ENCODE data around the gene SPRED2. TPM values are rescaled to one million over a fixed set of nuclear protein-coding genes. Genes with fewer than 3 reads are reported as not detected.

SPRED2 gene
- total RNA-seq, 1 donor from 2014 or later: 9.4 TPM

DNA sequence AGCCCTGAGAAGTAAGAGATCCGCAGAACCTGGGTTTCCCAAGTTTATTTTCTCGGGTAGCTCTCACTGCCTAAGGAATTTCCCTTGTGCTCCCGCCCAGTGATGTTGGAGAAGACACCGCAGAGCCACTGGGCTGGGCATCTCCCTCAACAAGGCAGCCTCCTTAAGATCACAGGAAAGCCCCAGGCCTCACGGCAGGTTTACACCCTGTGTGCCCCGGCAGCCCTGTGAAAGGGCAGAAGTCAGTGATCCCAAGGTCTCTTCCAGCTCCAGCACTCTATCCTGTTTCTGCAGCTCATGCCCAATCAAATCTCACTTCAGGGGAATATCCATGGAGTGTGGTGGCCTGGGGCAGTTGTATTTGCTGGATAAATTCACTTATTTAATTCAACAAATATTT is 138.3 kb downstream of the SPRED2 start:
- H3K4me1 Mint-ChIP-seq (ENCODE audit: low read depth): peaks cover 14% of the 10 kb centered on the region
- intact Hi-C loops (cut with micrococcal nuclease): no loop called here

DNA sequence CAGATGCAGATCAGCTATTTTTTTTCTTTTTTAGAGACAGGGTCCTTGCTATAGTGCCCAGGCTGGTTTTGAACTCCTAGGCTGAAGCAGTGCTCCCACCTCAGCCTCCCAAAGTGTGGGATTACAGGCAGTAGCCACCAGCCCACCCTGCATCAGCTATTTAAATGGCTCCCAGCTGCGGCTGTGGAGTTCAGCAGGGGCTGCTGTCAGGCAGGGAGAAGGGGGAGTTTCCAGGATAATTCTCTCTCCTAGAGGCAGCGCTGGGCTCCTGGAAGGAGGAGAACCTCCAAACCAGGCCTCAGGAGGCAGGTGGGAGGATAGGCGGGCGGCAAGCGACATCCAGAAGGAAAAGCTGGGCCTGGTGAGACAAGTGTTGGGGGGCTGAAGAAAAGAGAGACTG is 139.0 kb downstream of the SPRED2 start:
- H3K9me3 Mint-ChIP-seq: no peaks in the 10 kb centered on the region
- no peaks in the 10 kb centered on the region for H3K36me3 Mint-ChIP-seq (ENCODE audit: low read depth)
- peaks cover 36% of the 10 kb centered on the region for H3K27me3 Mint-ChIP-seq (ENCODE audit: insufficient read depth)
- H3K4me3 Mint-ChIP-seq: no peak overlapping the region
- H3K27ac Mint-ChIP-seq: no peak overlapping the region
- peaks cover 12% of the 10 kb centered on the region for H3K4me1 Mint-ChIP-seq (ENCODE audit: low read depth)
- DNase-seq (ENCODE audit: low spot score): no peak
- intact Hi-C loops (cut with micrococcal nuclease): no loop called here

More for the DNA sequence above, 138.3 kb downstream of the SPRED2 start:
- Mint-ChIP-seq H3K36me3 (ENCODE audit: low read depth) (no peaks in the 10 kb centered on the region), H3K27ac (no peak overlapping the region), H3K4me3 (no peak overlapping the region), H3K27me3 (ENCODE audit: insufficient read depth) (peaks cover 36% of the 10 kb centered on the region), H3K9me3 (no peaks in the 10 kb centered on the region)
- no peak for DNase-seq (ENCODE audit: low spot score)

DNA sequence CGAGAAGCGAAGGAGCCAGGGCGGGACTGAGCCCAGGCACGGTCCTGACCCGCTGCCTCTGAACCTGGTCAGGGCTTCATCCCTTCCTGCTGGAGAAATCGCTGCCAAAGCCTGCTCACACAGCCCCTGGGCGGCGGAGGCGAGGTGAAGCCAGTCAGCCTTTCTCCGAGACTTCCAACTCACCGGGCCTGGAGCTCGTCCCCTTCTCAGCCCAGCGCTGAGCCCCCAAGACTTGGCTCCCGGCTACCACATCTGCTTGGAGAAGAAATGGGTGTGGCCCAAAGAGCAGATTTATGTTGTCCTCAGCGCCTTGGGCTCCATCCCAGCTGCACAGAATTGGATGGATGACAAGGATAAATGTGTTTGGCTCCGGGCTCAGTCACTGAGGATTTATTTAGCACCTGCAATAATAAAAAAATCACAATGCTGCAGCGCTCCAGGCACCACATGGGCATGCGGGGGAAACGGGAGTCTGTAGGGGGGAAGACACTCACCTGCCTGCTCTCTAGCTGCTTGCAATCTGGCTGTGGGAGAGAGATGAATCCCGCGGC is 139.9 kb downstream of the SPRED2 start:
- no peak overlapping the region for H3K27ac Mint-ChIP-seq
- peaks cover 31% of the 10 kb centered on the region for H3K27me3 Mint-ChIP-seq (ENCODE audit: insufficient read depth)
- H3K36me3 Mint-ChIP-seq (ENCODE audit: low read depth): no peaks in the 10 kb centered on the region
- H3K9me3 Mint-ChIP-seq: no peaks in the 10 kb centered on the region
- no peak for DNase-seq (ENCODE audit: low spot score)
- intact Hi-C loops (cut with micrococcal nuclease): no loop called here
- no peak overlapping the region for H3K4me3 Mint-ChIP-seq
- H3K4me1 Mint-ChIP-seq (ENCODE audit: low read depth): peaks cover 8% of the 10 kb centered on the region

DNA sequence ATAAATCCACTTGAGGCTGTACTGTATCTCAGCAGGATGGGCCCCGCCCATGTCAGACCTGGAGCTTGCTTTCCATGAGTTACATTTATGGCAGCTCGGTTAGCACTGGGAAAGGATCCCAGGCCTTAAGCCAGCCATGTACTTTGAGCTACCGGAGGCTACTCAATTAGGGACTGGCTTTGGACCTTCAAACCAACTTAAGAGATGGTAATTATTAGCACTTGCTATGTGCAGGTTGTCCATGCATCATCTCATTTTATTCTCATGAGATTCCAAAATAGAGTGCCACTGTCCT is 140.3 kb downstream of the SPRED2 start:
- H3K36me3 Mint-ChIP-seq (ENCODE audit: low read depth): no peaks in the 10 kb centered on the region
- no peak overlapping the region for H3K4me3 Mint-ChIP-seq
- peaks cover 7% of the 10 kb centered on the region for H3K4me1 Mint-ChIP-seq (ENCODE audit: low read depth)
- no peak for DNase-seq (ENCODE audit: low spot score)
- peaks cover 31% of the 10 kb centered on the region for H3K27me3 Mint-ChIP-seq (ENCODE audit: insufficient read depth)
- H3K9me3 Mint-ChIP-seq: no peaks in the 10 kb centered on the region
- H3K27ac Mint-ChIP-seq: no peak overlapping the region
- intact Hi-C loops (cut with micrococcal nuclease): no loop called here

DNA sequence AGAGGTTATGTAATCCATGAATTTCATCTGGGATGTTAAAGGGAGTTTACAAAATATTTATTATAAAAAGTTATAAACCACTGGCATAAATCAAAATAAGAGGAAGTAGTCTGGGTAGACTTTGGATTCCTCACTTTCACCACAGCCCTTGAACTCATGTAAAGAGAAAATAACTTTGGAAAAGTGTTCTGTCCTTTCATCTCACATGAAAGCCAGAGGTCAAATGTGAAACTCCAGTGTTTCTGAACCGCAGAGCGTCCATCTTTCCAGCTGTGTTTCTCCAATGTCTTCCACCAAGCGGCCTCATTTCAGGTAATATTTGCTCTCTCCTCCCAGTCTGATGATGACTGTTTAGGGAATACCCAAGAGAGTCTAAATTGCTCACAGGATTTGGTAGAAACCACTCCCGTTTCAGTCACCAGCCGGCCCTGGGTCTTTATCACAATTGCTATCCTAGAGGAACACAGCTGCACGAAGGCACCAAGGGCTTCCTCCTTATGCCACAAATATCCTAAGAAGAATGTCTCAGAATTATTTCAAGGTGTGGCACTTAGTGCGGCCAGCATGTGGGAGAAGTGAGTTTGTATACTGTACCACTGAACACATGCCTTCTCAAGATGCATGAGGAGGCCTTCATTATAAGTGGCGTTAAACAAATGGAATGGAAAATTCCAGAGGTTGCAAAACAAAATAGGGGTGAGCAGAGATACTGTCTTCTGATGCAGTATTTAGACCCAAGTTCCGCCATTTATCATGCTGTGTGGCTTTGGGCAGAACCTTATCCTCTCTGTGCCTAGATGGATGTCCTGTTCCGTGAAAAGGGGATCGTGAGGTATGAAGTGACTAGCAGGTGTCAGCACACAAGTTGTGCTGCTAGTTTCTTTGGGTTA is 140.9 kb downstream of the SPRED2 start:
- Mint-ChIP-seq H3K9me3 (no peaks in the 10 kb centered on the region), H3K27me3 (ENCODE audit: insufficient read depth) (peaks cover 35% of the 10 kb centered on the region), H3K36me3 (ENCODE audit: low read depth) (no peaks in the 10 kb centered on the region), H3K4me3 (no peak overlapping the region), H3K27ac (no peak overlapping the region), H3K4me1 (ENCODE audit: low read depth) (peaks cover 1% of the 10 kb centered on the region)
- intact Hi-C loops (cut with micrococcal nuclease): no loop called here
- no peak for DNase-seq (ENCODE audit: low spot score)

DNA sequence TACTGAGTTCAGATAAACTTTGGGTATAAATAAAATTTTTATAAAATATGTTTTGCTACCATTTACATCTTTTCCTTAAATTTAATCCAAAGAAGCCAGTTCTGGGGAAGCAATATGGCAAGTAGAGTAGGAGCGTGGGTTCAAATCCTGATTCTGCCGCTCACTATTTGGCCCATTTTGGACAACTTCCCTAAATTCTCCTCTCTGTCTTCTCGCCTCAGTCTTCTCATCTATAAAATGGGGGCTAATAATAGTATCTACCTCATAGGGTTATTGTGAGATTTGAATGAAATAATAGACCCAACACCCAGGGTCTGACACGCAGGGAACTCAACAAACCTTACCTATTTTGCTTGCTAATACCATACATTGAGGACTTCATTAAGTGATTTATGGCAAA is 145.0 kb downstream of the SPRED2 start:
- no peak for DNase-seq (ENCODE audit: low spot score)
- intact Hi-C loops (cut with micrococcal nuclease): no loop called here
- no peak overlapping the region for H3K4me3 Mint-ChIP-seq
- H3K27ac Mint-ChIP-seq: no peak overlapping the region
- H3K27me3 Mint-ChIP-seq (ENCODE audit: insufficient read depth): peaks cover 21% of the 10 kb centered on the region
- no peaks in the 10 kb centered on the region for H3K36me3 Mint-ChIP-seq (ENCODE audit: low read depth)
- H3K9me3 Mint-ChIP-seq: no peaks in the 10 kb centered on the region
- no peaks in the 10 kb centered on the region for H3K4me1 Mint-ChIP-seq (ENCODE audit: low read depth)

DNA sequence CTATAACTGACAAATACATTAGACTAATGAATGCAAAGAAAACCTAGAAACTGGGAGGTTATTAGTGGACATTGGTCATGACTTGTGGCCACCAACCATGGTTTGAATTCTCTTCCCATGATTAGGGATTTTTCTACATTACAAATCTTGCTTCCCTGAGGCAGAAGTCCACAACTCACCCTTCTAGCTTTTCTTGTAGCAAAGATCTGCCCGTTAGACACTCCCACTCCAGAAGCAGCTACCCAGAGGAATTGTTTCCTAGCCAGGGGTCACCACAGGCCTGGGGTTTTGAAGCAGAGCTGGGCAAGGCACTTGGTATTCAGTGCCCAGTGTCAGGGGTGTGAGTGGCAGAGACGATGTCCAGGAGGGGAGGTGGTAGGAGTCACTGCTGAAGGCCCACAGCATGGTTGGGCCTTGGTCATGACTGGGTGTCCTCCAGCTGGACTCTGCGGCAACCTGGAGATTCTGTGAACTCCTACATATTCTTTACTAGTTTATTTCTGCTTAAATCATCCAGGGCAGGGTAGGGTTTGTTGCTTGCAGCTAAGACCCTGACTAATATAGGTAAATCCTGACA is 149.8 kb downstream of the SPRED2 start:
- Mint-ChIP-seq H3K27ac (no peak overlapping the region), H3K4me1 (ENCODE audit: low read depth) (peaks cover 13% of the 10 kb centered on the region), H3K9me3 (no peaks in the 10 kb centered on the region), H3K4me3 (no peak overlapping the region), H3K36me3 (ENCODE audit: low read depth) (no peaks in the 10 kb centered on the region), H3K27me3 (ENCODE audit: insufficient read depth) (peaks cover 11% of the 10 kb centered on the region)
- no peak for DNase-seq (ENCODE audit: low spot score)
- intact Hi-C loops (cut with micrococcal nuclease): no loop called here

DNA sequence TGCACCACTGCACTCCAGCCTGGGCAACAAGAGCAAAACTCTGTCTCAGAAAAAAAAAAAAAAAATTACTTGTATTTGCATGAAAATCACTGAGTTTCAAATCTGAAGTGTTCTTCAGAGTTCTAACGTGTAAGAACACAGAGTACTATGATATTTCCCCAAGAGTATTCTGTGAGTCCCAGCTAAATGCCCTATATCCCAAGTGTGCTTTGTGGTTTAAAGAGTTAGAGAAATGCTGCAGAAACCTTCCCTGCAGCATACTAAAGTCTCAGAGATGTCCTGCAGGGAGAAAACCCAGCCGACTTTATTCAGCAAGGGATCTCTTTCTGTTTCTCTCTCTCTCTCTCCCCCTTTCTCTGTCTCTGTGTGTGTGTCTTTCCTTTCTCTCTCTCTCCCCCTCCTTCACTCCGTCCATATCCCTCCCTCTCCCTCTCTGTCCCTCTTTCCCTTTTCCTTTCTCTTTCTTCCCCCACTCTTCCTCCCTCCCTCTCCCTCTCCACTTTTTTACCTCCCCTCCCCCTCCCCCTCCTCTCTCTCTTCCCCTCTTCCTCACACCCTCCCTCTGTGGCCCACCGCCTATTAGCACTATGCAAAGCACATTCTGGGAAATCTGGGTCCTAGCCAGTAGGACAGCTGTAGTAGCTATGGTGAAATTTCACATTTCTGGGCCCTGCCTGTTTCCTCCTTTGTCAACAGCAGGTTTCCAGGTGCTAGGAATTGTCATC is 150.6 kb downstream of the SPRED2 start:
- H3K4me1 Mint-ChIP-seq (ENCODE audit: low read depth): peaks cover 13% of the 10 kb centered on the region
- H3K4me3 Mint-ChIP-seq: no peak overlapping the region
- H3K27ac Mint-ChIP-seq: no peak overlapping the region
- no peaks in the 10 kb centered on the region for H3K9me3 Mint-ChIP-seq
- intact Hi-C loops (cut with micrococcal nuclease): no loop called here
- H3K27me3 Mint-ChIP-seq (ENCODE audit: insufficient read depth): peaks cover 8% of the 10 kb centered on the region
- no peaks in the 10 kb centered on the region for H3K36me3 Mint-ChIP-seq (ENCODE audit: low read depth)
- DNase-seq (ENCODE audit: low spot score): no peak

DNA sequence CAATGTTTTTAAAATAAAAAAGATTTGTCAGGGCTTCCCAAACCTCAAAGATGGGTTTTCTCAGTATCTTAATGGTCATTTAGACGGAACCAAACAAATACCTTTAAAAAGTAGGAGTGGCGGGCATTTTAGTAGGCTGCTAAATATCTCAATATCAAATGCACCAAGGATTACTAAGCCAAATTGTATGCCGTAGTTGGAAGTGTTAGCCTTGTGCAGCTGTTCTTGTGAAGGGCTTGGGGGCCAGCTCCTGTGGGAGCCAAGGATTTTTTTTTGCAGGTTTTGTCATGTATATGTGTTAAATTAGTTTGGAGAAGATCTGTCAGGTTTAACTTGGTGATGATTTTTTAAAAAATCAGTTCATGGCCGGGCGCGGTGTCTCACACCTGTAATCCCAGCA is 152.6 kb downstream of the SPRED2 start:
- Mint-ChIP-seq H3K9me3 (no peaks in the 10 kb centered on the region), H3K4me3 (no peak overlapping the region), H3K27me3 (ENCODE audit: insufficient read depth) (peaks cover 3% of the 10 kb centered on the region), H3K4me1 (ENCODE audit: low read depth) (peaks cover 13% of the 10 kb centered on the region), H3K27ac (no peak overlapping the region), H3K36me3 (ENCODE audit: low read depth) (peaks cover 8% of the 10 kb centered on the region)
- DNase-seq (ENCODE audit: low spot score): no peak
- intact Hi-C loops (cut with micrococcal nuclease): no loop called here

DNA sequence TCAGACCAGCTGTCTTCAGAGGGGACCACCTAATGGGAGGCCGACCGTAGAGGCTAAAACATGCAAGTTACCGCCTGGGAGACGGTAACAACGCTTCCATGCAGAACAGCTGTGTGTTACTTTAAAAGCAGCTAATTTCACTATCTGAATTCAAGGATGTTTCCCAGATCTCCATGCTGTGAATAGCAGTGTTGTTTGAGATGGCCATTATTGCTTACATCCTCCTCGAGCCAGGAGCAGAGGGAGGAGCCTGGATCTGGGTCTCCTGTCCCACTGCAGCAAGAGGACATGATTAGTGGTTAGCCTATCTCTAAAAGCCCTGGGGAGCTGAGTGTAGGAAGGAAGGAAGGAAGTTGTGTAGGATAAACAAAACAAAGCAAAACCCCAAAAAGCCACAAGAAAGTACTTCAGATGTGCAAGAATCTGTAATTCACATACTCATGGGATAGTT is 153.8 kb downstream of the SPRED2 start:
- peaks cover 10% of the 10 kb centered on the region for H3K36me3 Mint-ChIP-seq (ENCODE audit: low read depth)
- DNase-seq (ENCODE audit: low spot score): no peak
- H3K27me3 Mint-ChIP-seq (ENCODE audit: insufficient read depth): no peaks in the 10 kb centered on the region
- H3K9me3 Mint-ChIP-seq: no peaks in the 10 kb centered on the region
- H3K4me1 Mint-ChIP-seq (ENCODE audit: low read depth): peaks cover 13% of the 10 kb centered on the region
- no peak overlapping the region for H3K4me3 Mint-ChIP-seq
- intact Hi-C loops (cut with micrococcal nuclease): no loop called here
- no peak overlapping the region for H3K27ac Mint-ChIP-seq

DNA sequence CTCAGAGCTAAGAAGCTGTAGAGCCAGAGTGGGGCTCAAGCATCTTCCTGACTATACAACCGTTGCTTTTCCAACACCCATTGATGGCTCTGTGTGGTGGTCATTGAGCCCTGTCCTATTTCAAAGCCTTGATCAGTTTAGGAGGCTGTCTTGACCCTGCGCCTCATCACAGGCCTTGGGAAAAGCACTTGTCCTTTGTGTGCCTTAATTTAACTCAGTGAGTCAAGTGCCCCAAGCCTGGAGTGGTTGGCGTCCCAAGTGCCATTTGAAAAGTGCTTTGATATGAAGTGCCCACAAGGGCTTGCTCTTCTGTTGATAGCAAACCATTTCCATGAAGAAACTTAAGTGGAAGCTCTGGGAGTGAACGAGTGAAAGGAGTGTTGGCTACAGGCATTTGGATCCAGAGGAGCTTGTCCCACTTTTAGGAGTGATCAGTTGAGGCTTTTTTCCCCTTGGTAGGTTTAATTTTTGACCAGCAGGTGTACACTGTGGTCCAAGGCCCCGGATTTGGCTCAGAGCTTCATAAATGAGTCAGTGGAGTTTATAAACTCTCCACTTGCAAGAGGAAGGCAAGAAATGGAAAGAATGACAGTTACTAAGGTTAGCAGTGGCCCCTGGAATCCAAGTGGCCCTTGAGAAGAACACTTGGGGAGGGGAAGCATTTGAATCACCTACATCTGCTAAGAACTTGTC is 154.5 kb downstream of the SPRED2 start:
- H3K27ac Mint-ChIP-seq: no peak overlapping the region
- intact Hi-C loops (cut with micrococcal nuclease): no loop called here
- H3K9me3 Mint-ChIP-seq: no peaks in the 10 kb centered on the region
- no peaks in the 10 kb centered on the region for H3K27me3 Mint-ChIP-seq (ENCODE audit: insufficient read depth)
- no peak overlapping the region for H3K4me3 Mint-ChIP-seq
- DNase-seq (ENCODE audit: low spot score): no peak
- H3K36me3 Mint-ChIP-seq (ENCODE audit: low read depth): peaks cover 10% of the 10 kb centered on the region
- H3K4me1 Mint-ChIP-seq (ENCODE audit: low read depth): peaks cover 13% of the 10 kb centered on the region

DNA sequence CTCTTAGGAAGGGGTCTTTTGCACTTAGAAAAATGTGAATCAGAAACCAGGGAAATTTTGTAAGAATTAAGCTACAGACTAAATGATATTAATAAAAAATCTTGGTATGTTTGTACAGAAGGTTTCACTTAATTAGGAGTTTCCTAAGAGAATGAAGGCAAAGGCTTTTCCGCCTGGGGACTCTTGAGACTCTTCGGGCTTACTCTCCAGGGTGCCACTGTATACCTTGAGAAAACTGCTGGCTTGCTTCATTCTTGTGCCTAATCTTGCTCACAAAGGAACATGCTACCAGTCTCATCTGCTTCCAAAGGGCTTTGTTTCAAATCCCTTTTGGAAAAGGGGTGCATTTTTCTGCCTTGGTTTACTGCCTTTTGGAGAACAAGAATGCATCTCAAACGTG is 155.3 kb downstream of the SPRED2 start:
- H3K9me3 Mint-ChIP-seq: no peaks in the 10 kb centered on the region
- no peak for DNase-seq (ENCODE audit: low spot score)
- peaks cover 13% of the 10 kb centered on the region for H3K4me1 Mint-ChIP-seq (ENCODE audit: low read depth)
- no peaks in the 10 kb centered on the region for H3K27me3 Mint-ChIP-seq (ENCODE audit: insufficient read depth)
- peaks cover 17% of the 10 kb centered on the region for H3K36me3 Mint-ChIP-seq (ENCODE audit: low read depth)
- intact Hi-C loops (cut with micrococcal nuclease): no loop called here
- H3K27ac Mint-ChIP-seq: no peak overlapping the region
- H3K4me3 Mint-ChIP-seq: no peak overlapping the region

Measured in activated T-helper 1 cell treated with anti-CD3 and anti-CD28 coated beads, Interleukin-12 subunit alpha, Interleukin-12 subunit beta, Interleukin-2, Interleukin-4 antibody, amounts not matched to agents 30 ng/mL and 10 ng/mL and 1 ng/mL, durations not matched to agents 14 hours and 24 hours and 36 hours (primary cell).